SU-DHL-6 (cell line): Measurements from ENCODE around the gene FAM186B.

Experiments
- EZH2phosphoT487 ChIP-seq: fragments of 200-600 bp; sonication (generic), shearing (Covaris generic); conservative IDR thresholded peaks from 2 replicates; pipeline ENCODE4 v1.6.1; 2018; ENCODE audit warnings: mild to moderate bottlenecking, antibody characterized with exemption, low read length, moderate library complexity, mixed read lengths
- TF ChIP-seq, protein P1 (sequence below): fragments of 200-600 bp; sonication (generic); IDR thresholded peaks from one replicate; pipeline ENCODE4 v1.5.1; 2017; ENCODE audit warnings: antibody characterized with exemption, mild to moderate bottlenecking, low read length, moderate library complexity; ENCODE audit not compliant: insufficient read depth, poor library complexity, severe bottlenecking

DNA sequence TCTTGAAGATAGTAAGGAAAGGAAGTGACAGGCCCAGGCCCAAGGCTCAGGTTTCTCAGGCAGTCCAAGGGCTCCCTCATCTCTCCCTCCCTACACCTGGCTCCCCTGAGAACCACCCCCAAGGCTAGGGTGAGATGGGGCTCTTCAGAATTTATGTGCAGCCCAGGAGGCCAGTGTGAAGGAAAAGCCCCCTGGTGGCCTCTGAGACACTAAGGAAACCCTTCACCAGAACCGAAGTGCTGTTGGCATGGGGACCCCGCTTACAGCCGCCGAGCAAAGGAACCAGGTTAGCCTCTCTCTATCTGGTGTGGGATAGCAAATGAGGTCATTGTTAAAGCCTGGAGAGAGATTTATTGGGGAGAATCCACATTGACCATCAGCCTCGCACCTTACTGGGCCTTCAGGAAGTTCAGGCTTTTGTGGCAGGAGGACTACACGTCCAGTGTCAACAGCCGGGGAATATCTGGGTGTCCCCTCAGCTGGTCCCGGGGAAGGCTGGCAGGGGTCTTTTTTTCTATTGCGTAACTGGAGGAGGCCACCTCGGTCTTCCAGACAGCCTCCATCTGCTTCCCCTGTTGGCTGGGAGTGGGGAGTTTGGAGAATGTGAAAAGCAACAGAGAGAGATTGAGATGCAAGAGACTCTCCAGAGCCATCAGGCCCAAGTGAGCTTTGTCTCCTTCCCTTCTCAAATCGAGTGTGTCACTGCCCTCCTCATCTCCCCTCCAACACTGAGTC lies 18.1 kb downstream of the FAM186B start:
- TF ChIP-seq EZH2phosphoT487, result no peak
- TF ChIP-seq, protein P1, sequence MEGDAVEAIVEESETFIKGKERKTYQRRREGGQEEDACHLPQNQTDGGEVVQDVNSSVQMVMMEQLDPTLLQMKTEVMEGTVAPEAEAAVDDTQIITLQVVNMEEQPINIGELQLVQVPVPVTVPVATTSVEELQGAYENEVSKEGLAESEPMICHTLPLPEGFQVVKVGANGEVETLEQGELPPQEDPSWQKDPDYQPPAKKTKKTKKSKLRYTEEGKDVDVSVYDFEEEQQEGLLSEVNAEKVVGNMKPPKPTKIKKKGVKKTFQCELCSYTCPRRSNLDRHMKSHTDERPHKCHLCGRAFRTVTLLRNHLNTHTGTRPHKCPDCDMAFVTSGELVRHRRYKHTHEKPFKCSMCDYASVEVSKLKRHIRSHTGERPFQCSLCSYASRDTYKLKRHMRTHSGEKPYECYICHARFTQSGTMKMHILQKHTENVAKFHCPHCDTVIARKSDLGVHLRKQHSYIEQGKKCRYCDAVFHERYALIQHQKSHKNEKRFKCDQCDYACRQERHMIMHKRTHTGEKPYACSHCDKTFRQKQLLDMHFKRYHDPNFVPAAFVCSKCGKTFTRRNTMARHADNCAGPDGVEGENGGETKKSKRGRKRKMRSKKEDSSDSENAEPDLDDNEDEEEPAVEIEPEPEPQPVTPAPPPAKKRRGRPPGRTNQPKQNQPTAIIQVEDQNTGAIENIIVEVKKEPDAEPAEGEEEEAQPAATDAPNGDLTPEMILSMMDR, result no peak
